Mucosa of gallbladder (tissue), 1 donor: ENCODE measurements around the gene CHD2. TPM values are rescaled to one million over a fixed set of nuclear protein-coding genes. Genes with fewer than 3 reads are reported as not detected.
A peak's percentile ranks its signal among the peaks of the same experiment; 100 is the strongest.
"Not testable (repeated sequence)": the region's sequence is repeated elsewhere in the genome, so short reads cannot be mapped to it uniquely, and the experiment has no call there.

Experiments used
- DNase-seq: peaks from one replicate; pipeline ENCODE4 v3.0.0-alpha.2; 2020; ENCODE audit warnings: low spot score
- total RNA-seq: library from RNA; stranded (reverse); gene quantifications from one replicate; pipeline ENCODE4 v1.2.1, GENCODE V29; 2021
- donor health status: DM: no; HTN: no; CAD: no.

CHD2 gene
- total RNA-seq: 124 TPM

DNA sequence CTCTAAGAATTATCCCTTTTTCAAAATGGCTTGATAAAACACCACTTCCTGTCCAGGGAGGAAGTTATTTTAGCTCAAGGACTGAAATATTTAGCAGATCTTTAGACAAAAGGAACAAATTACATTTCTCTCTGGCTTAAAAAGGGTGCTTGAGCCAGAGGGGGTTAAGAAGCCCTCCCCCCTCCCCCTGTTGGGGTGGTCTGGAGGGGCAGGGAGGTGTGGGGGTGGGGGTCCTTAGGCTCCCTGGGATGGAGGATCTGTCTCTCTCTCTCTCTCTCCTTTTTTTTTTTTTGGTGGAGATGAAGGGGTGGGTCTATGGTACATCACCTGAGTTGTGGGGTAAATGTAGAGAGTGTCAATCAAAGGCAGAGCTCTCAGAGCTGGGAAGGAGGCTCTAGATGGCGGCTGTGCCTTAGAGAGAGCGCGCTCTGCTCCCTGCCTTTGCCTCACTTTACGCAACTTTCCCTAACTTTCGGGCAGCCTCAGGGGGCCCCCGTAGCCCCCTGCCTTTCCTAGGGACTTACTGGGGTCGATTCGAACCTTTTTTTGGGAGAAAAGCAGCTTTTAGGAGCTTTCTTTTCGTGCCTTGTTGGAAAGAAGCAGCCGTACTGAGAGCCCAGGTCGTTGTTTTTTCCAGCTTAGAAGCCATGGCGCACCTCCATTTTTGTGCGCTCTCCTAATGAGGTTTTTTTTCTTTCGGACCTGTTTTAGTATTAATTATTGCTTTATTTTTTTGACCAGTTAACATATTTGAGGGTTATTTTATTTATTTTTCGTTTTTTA, at the start of gene CHD2:
Gene CHD2 (plus strand): TSS at position 377 of the 783 bp plus-strand sequence. CDS start 914 bp downstream, outside the sequence.
- peak; percentile 78 for DNase-seq

DNA sequence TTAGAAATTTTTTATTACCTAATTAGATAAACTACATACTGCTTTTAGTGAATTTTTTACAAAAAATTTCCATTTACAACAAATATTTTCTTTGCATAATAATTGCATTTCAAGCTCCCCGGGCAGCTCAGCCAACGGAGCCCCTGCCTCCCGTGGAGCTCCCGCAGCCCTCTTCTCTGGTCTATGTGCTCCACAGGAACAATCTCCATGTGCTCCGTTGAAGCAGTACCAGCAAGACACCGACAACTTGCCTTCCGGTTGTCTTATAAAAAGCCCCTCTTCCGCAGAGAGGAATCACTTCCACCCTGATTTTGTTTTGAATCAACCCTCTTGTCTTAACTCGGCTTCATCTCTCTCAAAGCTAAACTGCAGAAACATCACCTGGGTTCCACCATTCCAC, 46.9 kb upstream of the CHD2 start:
- no peak for DNase-seq

DNA sequence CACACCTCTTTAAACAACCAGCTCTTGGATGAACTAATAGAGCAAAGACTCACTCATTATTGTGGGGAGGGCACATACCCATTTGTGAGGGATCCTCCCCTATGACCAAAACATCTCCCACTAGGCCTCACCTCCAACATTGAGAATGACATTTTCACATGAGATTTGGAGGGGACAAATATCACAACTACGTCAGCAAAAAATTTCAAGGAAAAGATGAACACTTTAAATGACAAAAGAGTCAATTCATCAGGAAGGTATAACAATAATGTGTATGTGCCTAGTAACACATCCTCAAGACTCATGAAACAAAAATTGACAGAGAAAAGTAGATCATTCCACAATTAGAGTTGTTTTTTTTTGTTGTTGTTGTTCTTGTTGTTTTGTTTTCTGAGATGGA, 38.4 kb upstream of the CHD2 start:
- DNase-seq: no peak

DNA sequence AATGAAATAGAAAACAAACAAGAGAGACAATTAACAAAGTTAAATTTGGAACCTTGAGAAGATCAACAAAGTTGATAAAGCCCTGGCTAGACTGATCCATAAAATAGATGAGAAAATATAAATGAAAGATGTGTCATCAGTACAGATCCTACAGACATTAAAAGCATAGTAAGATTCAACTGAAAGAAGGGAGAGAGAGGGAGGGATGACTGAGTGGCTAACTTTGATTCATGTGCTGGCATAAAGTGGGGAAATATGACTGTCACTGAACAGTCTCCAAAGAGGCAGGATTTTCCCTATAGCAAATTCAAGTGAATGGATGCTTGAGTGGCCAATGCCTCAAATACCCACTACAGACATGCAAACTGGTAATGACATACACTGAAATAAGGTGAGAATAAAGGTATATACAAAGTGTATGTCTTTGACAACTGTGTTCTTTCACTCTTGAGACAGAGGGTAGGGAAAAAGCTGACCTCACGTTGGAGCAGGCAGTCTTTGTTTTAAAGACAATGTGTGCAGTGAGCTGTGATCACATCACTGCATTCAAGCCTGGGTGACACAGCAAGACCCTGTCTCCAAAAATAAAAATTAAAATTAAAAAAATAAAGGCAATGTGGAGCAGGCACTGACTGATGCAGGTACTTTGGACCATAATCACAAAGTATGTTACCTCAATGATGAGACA, 35.9 kb upstream of the CHD2 start:
- no peak for DNase-seq

DNA sequence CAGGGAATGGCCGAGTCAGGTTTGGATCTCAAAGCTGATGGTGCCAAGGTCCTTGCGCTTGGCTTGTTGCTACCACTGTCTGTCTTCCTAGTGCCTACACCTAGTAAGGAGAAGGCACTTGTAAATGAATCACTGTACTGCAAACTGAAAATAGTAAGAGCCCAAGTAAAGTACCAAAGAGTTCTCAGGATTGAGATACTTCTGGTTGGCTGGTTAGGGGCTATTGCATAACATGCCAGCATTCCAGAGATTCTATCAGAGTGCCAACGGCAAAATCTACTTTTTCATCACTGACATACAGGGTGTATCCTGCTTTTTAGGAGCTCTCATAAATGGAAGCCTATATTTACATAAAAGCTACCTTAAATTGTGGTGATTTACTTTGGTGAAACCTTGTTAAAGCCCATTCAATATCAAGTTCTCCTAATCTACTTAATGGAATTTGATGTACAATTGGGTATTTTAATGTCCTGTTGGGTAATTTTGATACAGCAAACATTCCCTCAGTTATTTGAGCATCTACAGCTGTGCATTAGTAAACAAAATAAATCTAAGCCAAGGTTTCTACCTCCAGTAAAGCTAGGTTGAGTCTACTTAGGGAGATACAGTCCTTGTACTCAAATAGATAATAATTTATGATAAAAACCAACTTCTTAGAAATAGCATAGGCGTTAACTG, 30.7 kb upstream of the CHD2 start:
- DNase-seq: no peak

DNA sequence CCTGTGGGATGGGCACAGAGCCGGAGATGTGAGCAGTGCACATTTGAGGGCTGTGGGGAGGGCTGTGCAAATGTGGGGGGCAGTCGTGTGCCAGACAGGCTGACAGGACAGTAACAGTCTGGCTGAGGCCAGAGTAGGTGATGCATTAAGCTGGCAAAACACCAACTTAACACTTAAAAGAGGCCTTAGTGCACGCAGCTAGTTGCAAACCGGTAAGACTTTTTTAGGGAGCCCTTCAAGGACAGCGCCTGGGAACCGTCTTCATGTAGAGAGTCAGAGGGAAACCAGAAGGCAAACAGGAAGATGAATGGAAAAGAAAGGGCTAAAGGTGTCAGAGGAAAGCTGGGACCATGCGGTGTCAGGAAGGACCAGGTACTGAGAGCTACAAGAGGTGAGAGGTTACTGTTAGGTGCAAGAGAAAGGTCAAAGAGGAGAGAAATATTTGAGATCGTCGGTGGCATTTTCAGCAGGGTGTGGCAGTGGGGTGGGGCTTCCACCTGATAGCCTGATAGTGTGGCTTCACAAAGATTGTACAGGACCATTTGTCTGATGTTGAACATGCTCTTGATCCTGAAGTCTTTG, 30.0 kb upstream of the CHD2 start:
- DNase-seq: no peak

DNA sequence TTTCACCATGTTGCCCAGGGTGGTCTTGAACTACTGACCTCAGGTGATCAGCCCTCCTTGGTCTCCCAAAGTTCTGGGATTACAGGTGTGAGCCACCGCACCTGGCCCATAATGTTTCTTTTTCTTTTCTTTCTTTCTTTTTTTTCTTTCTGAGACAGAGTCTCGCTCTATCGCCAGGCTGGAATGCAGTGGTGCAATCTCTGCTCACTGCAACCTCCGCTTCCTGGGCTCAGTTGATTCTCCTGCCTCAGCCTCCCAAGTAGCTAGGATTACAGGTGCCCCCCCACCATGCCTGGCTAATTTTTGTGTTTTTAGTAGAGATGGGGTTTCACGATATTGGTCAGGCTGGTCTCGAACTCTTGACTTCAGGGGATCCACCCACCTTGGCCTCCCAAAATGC, 27.2 kb upstream of the CHD2 start:
- DNase-seq: not testable (repeated sequence)

DNA sequence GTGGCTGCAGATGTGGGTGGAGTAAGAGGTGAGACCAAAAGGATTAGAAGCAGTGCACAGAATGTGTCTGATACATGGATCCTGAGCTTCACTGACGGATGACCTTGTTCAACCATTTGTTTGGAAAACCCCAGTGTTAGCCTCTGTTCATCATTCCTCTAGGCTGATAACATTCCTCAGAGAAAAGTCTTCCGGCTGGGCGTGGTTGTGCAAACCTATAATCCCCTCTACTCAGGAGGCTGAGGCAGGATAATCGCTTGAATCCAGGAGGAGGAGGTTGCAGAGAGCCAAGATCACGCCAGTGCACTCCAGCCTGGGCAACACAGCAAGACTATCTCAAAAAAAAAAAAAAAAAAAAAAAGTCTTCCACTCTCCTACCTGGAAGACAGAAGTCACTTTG, 23.1 kb upstream of the CHD2 start:
- DNase-seq: no peak

DNA sequence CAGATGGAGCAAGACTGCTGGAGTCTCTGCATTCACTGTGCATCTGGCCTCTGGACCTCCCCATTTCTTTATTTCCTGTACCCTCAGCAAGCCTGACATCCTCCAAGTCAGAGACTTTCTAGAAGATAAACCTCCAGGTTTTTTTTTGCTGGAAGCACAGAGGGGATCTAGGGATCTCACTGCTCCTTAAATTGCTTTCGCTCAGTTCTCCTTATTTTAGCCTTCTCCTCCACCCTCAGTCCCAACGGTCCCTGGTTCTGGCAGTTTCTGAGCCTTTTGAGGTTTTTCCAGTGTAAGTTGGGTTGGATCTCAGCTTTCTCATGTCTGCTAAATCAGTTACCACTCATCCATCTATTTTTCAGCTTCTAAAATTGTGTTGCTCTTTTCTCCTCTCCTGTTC, 22.7 kb upstream of the CHD2 start:
- DNase-seq: no peak

DNA sequence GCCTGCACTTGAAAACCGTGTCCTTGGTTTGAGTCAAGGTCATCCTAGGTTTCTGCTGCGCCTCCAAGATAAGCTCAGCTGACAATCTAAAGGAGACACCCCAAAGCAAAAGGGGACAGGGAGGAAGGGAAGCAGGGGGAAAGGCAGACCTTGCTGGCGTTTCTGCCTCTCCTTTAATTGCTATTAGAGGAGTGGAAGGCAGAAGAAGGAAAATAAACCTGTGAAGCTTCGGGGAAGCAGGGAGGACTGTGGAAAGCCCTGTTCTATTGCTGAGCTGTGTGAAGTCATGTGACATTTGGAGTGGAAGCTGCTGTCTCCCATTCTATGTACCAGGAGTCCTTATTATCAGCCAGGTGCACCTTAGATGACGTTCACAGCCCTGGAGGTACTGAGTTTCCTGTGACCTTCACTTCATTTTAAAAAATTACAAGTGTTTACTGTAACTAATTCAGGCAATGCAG, 21.5 kb upstream of the CHD2 start:
- no peak for DNase-seq

DNA sequence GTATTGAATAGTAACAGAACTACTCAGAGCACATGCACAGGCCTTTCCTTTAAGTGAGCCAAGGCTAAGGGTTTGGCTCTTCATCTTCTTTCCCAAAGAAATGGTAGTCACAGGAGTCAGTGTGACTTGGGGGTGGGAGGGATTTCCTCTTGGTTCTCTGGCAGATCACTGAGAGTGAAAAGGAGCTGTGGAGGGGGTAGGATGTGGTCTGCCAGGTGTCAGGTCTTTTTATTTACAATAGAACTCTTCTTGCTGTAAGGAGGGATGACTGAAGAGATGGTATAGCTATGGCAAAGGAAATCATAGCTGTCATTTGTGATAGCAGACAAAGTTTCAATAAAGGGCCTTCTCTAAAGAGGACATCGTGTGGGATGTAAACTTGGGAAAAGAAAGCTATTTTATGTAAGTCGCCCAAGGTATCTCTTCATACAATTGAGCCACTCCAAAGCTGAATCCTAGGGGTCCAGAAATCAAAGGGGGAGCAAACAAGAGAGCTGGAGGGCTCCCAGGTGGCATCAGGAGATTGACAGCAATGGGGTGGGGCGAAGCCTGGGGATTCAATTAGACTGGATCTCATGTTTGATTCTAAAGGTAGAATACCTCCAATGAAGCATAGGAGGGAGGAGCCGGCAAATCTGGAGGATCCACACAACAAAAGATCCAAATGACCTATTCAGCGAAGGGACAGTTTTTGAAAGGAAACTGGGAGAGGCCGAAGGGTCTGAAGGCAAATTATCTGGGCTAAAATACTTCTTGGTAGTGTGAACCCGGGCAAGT, 20.0 kb upstream of the CHD2 start:
- no peak for DNase-seq

DNA sequence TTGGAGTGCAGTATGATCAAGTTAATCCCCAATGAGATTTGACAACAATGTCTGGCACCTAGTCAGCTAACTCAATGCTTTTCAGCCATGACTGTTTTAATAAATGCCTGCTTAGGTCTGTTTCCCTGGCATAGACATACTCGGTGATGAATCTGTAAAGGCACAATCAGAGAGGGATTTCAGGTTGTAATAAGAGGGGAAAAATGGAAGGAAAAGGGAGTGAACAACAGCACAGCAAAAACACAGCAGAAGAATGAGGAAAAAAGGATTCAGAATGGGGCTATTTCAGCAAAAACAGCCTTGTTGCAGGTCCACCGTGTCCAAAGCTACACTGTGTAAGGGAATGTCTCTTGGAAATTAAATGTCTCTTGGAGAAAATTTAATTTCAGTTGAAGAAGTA, 19.3 kb upstream of the CHD2 start:
- no peak for DNase-seq

DNA sequence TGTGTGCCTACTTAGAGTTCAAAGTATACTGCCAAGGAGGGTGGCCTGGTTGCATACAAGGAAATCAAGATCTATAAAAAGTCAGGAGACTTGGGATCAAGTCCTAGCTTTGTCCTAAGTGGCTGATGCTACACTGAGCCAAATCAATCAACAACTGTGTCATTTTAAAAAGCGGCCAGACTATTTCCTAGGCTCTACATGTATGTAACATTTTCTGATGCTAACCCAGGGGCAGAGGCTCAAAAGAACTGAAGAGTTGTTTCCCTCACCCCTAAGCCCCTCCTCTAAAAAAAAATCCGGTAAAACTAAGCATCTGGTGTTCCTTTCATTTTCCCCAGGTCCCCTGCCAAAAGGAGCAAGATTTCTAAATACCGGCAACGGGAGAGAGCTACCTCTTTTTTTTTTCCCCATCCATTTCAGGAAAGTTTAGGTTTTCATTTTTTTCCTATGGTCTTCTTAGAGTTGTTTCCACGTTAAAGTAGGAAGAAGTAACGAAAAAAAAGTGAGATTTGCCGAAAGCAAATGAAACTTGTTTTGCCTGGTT, 18.8 kb upstream of the CHD2 start:
- DNase-seq: no peak

DNA sequence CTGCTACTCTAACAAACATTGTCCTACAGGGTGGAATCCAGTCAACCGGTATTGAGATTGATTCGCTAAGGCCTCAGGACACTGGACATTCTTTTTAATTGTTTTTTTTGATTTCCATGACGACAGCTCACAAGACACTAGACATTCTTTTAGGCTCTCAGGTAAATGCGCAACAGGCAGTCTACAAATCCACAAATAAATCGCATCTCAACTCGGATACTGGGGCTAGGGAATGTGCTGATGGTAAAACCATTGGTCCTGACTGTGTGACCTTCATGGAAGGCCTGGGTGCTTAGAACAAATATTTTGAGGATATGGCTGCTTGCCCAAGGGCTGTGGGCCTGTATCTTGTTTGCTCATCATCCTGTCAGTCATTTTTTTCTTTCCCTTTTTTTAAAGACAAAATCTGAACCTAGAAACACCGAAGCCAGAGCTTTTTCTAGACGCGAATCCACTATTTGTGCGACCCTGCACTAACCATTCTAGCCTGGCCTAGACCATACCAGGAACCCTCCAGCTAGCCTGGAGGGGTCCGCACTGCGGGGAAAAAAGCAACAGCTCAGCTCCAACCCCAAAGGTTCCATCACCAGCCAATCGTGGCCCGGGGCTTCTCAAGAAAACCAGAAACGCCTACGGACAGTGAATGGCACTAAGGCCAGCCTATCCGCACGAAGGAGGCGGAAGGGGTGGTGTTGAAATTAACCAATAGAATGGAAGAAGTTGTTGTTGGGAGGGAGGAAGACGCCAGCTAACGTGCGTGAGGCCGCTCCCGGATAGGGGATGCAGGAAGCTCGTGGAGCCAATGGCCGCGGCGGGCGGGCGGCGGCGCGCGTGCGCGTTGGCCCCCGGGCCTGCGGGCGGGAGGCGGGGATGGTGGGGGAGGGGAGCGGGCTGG, 18.1 kb upstream of the CHD2 start:
- DNase-seq: peak; percentile 99

DNA sequence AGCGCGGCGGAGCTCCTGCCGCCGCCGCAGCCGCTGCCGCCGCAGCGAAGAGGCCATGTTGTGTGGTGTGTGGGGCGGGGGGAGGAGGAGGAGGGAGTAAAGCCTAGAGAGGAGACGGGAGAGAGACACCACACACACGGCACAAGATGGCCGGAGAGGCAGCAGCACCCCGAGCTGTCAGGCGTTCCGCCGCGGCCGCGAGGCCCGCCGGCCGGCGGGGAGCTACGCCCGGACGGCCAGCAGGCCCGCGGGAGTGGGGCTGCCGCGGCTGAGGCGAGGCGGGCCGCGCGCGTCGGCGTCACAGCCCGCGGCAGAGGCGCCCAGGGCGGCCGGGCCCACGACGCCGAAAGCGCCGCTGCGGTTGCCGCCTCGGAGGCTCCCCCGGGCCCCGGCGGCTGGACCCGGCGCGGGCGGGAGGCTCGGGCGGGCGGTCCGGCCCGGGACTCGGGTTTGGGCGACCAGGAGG, 17.4 kb upstream of the CHD2 start:
- no peak for DNase-seq

DNA sequence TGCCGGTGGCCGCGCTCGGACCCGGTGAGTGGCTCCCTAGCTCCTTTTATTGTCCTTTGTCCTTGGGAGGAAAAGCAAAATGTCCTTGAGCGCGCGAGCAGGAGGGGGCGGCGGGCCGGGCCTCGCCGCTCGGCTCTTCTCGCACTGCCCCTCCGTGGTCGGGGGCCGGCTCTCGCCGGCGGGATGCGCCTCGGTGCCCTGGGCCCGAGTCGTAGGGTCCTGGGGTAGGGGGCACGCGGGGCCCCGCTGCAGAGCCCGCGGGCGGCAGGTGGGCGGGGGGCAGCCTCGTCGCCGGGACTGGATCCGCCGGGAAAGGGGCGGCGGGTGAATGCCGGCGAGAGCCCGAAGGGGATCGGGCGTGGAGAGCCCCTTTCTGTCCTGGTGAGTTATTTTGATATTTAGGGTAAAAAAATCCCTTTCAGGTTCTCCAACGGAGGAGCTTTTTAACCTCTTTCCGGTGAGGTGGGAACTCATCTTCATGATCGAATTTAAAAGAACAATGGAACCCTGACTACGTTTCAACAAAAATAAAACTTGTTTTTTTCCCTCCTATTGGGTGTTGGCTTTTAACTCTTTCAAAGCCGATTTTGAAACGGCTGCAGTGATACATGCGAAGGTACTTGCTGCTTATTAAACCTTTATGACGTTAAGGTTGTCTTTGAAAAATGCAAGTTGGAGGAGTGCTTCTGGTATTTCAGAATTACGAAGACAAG, 16.8 kb upstream of the CHD2 start:
- no peak for DNase-seq

DNA sequence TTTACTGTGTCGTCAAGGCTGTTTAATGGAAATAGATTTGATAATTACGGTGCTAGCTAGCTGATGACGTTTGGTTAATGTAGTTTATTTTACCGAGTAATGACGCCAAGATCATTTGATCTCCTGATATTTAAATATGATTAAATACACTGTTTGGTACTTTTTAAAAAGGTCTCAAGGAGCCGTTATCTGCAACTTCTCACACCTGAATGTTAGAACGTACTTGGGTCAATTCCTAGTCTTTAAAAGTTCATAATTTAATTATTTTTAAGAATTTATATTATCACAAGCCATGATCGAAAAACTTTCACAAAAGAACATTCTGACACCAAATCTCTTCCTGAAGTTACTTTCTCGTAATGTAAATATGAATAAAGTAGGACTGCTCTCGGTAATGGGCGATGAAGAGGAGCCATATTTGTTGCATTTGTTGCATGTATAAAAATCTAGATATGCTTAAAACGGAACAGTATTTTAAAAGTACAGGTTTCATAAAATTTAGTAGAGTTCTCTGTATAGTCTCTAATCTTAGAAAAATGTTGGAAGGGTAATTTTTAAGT, 16.2 kb upstream of the CHD2 start:
- no peak for DNase-seq

DNA sequence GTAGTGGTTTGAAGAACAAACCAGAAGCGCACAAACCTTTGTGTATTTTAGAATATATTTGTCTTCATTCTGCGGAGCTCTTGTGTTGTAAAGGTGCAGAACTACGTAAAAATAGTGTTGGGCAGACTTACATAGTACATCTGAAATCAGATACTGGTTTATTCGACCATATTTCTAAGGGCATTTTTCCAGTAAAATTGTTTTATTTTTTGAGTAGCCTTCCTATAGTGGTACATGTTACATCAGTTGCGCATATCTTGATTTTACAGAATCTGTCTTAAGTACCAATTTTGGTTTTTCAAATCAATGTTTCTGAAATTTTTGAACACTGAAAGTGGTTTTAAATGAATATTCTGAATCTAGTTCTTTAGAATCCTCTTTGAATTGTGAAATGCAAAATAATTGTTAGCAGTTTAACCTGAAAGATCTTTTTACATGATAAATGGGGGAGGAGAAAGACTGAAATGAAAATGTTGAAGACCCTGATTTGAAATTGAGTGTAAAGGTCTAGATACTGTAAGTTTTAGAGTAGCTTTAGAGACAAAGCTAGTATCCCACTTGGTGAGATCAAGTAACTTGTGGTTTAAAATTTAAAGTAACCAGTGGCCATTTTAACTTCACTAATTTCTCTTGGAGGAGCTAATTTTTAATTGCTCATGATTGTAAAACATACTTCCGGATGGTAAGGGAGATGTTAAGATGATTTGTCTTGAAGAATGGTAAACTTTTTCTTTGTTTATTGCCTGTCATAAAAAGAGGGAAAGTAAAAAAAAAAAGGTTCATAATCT, 15.5 kb upstream of the CHD2 start:
- no peak for DNase-seq
